K562 (cell line): ENCODE measurements around the gene FERMT3. TPM values are rescaled to one million over a fixed set of nuclear protein-coding genes. Genes with fewer than 3 reads are reported as not detected.
A peak's percentile ranks its signal among the peaks of the same experiment; 100 is the strongest.

Source experiments
- ATAC-seq: fragments of 200-7000 bp; cut with Tn5 transposase; 3 replicates; pipeline ENCODE4 v1.9.1; 2020; ENCODE audit warnings: moderate library complexity
- BruUV-seq: library from RNA; stranded (reverse); fragments of 400-500 nt; replicated peaks from 2 replicates; lab custom pipeline; 2021; lab: Mats Ljungman, UMichigan
- CTCF ChIA-PET: fragments of 300-600 bp; formaldehyde crosslinking; extraction: SDS; loops from one replicate; lab custom pipeline; 2021; ENCODE audit warnings: low intra/inter-chr PET ratio; lab: Yijun Ruan, JAX
- POLR2A ChIA-PET: fragments of 300-600, 350-650 bp; sonication (Branson Sonifier 250); formaldehyde crosslinking; extraction: SDS; loops from one replicate; lab custom pipeline; 2021; ENCODE audit warnings: antibody characterized with exemption, inconsistent platforms; lab: Yijun Ruan, JAX
- DNase-seq, 4 experiments: peaks; one replicate each; pipeline versions ENCODE4 v3.0.0 to v3.0.0-alpha.2; 2011 to 2018; ENCODE audit warnings: low spot score in 3 of 4, mixed read lengths in 3 of 4; ENCODE audit errors: extremely low read depth in 1 of 4
- FAIRE-seq: peaks from 2 replicates; lab custom pipeline; 2011; peaks lifted over from hg19 to GRCh38; lab: Jason Lieb, UNC
- H2AFZ ChIP-seq: 2 replicates; pipeline ENCODE4 v1.6.0; 2011; ENCODE audit warnings: low read depth, low read length, control low read depth, inconsistent platforms
- H3K27ac ChIP-seq: fragments of 200-600 bp; 3 replicates; pipeline ENCODE4 v1.8.0; 2011; ENCODE audit warnings: low read depth, mild to moderate bottlenecking, control low read depth, inconsistent platforms, low read length, moderate library complexity, mixed read lengths; ENCODE audit errors: extremely low read depth
- H3K27me3 ChIP-seq, 2 experiments: fragments of 300-600 bp in 1 of 2; 2 replicates in 1 of 2; 3 replicates in 1 of 2; pipeline versions ENCODE4 v1.6.0 to v1.8.0; 2011; ENCODE audit warnings: inconsistent platforms in 2 of 2, low read length in 2 of 2, mild to moderate bottlenecking in 1 of 2, mixed read lengths in 1 of 2, moderate library complexity in 1 of 2; ENCODE audit not compliant: control insufficient read depth in 2 of 2, insufficient read depth in 2 of 2
- H3K36me3 ChIP-seq: fragments of 300-600 bp; 3 replicates; pipeline ENCODE4 v1.8.0; 2011; ENCODE audit warnings: mild to moderate bottlenecking, low read length, inconsistent platforms; ENCODE audit not compliant: control insufficient read depth, insufficient read depth
- H3K4me1 ChIP-seq, 2 experiments: fragments of 200-600 bp in 1 of 2; replicated peaks in 1 of 2; 2 replicates in 1 of 2; 3 replicates in 1 of 2; pipeline versions ENCODE4 v1.5.1 to v1.8.0; 2011; ENCODE audit warnings: inconsistent platforms in 2 of 2, low read length in 2 of 2, mild to moderate bottlenecking in 1 of 2, mixed read lengths in 1 of 2, moderate library complexity in 1 of 2; ENCODE audit not compliant: control insufficient read depth in 2 of 2, insufficient read depth in 2 of 2
- H3K4me2 ChIP-seq: 2 replicates; pipeline ENCODE4 v1.6.1; 2011; ENCODE audit warnings: low read length, control low read depth, inconsistent platforms, mixed read lengths; ENCODE audit not compliant: insufficient read depth
- H3K4me3 ChIP-seq: fragments of 200-600 bp; sonication (generic), shearing (Covaris generic); 2 replicates; pipeline ENCODE4 v1.5.1; 2016; ENCODE audit warnings: control low read depth, inconsistent platforms
- H3K79me2 ChIP-seq: fragments of 200-600 bp; 3 replicates; pipeline ENCODE4 v1.8.0; 2011; ENCODE audit warnings: low read length, inconsistent platforms; ENCODE audit not compliant: control insufficient read depth, insufficient read depth
- H3K9ac ChIP-seq, 2 experiments: 2 replicates each; pipeline versions ENCODE4 v1.6.0 to v1.6.1; 2011; ENCODE audit warnings: low read depth in 2 of 2, low read length in 2 of 2, control low read depth in 1 of 2, inconsistent platforms in 1 of 2, mild to moderate bottlenecking in 1 of 2, mixed read lengths in 1 of 2; ENCODE audit not compliant: insufficient read depth in 1 of 2
- H3K9me1 ChIP-seq: one replicate; pipeline ENCODE4 v1.6.0; 2011; ENCODE audit warnings: inconsistent platforms, mild to moderate bottlenecking, low read length, moderate library complexity; ENCODE audit not compliant: control insufficient read depth, insufficient read depth
- H3K9me3 ChIP-seq: replicated peaks from 2 replicates; pipeline ENCODE4 v1.5.1; 2011; ENCODE audit warnings: low read depth, low read length, inconsistent platforms; ENCODE audit not compliant: control insufficient read depth, insufficient read depth
- H4K20me1 ChIP-seq: replicated peaks from 2 replicates; pipeline ENCODE4 v1.6.1; 2011; ENCODE audit warnings: low read length, inconsistent platforms, mixed read lengths; ENCODE audit not compliant: control insufficient read depth, insufficient read depth
- ATF1 ChIP-seq, 2 experiments: fragments of 450-650 bp in 1 of 2; IDR thresholded peaks; 2 replicates each; pipeline ENCODE4 v1.6.1; 2016; ENCODE audit warnings: missing compliant biosample characterization in 1 of 2, missing genetic modification characterization in 1 of 2
- BCOR ChIP-seq: fragments of 450-650 bp; IDR thresholded peaks from 2 replicates; pipeline ENCODE4 v1.6.1; 2016
- BRCA1 ChIP-seq, 2 experiments: fragments of 450-650 bp in 1 of 2; sonication (generic) in 1 of 2; formaldehyde crosslinking in 1 of 2; IDR thresholded peaks; 2 replicates each; pipeline versions ENCODE4 v1.5.0 to v1.6.1; 2017 to 2020; ENCODE audit warnings: mild to moderate bottlenecking in 1 of 2, missing genetic modification reagents in 1 of 2
- DNMT1 ChIP-seq: fragments of 450-650 bp; IDR thresholded peaks from 2 replicates; pipeline ENCODE4 v1.6.1; 2016; ENCODE audit warnings: antibody characterized with exemption, mild to moderate bottlenecking
- FOXA3 ChIP-seq, 2 experiments: fragments of 450-650 bp in 1 of 2; sonication (generic) in 1 of 2; formaldehyde crosslinking; IDR thresholded peaks in 1 of 2; conservative IDR thresholded peaks in 1 of 2; 2 replicates each; pipeline versions ENCODE4 v1.4.0 to v1.8.0; 2020 to 2022; ENCODE audit warnings: mild to moderate bottlenecking in 2 of 2, missing genetic modification reagents in 1 of 2
- GABPA ChIP-seq: fragments of 200-800 bp; sonication (Bioruptor generic); conservative IDR thresholded peaks from 2 replicates; pipeline ENCODE4 v1.6.1; 2016; ENCODE audit warnings: low read depth, missing genetic modification characterization, missing compliant biosample characterization
- MYC ChIP-seq, 2 experiments: fragments of 250-450 bp in 1 of 2; sonication (Bioruptor Pico) in 1 of 2; IDR thresholded peaks; 2 replicates each; pipeline versions ENCODE4 v1.5.1 to v1.6.1; 2012 to 2021; ENCODE audit warnings: low read depth in 2 of 2, borderline replicate concordance in 1 of 2, improper control_type of control experiment in 1 of 2, low read length in 1 of 2, mild to moderate bottlenecking in 1 of 2, moderate library complexity in 1 of 2
- STAG1 ChIP-seq: sonication (generic); formaldehyde crosslinking; IDR thresholded peaks from 2 replicates; pipeline ENCODE4 v1.5.0; 2020; ENCODE audit warnings: missing genetic modification reagents, borderline replicate concordance
- TBL1XR1 ChIP-seq, 2 experiments: IDR thresholded peaks; 2 replicates each; pipeline ENCODE4 v1.6.1; 2012; ENCODE audit warnings: improper control_type of control experiment in 2 of 2, low read length in 2 of 2, mild to moderate bottlenecking in 1 of 2
- TRIM24 ChIP-seq, 2 experiments: fragments of 450-650 bp; IDR thresholded peaks; 2 replicates each; pipeline ENCODE4 v1.6.1; 2016
- ZC3H4 ChIP-seq: sonication (generic); formaldehyde crosslinking; IDR thresholded peaks from 2 replicates; pipeline ENCODE4 v1.9.0; 2021; ENCODE audit warnings: missing genetic modification reagents, borderline replicate concordance
- WGBS: fragments of 100-300 bp; shearing (Covaris generic); methylation state at CpG from one replicate; pipeline ENCODE4 v1.1.6; 2016; ENCODE audit warnings: low coverage, mixed read lengths; ENCODE audit not compliant: insufficient coverage; ENCODE audit errors: missing lambda C conversion rate; 5-methylcytosine and 5-hydroxymethylcytosine counted together
- in situ Hi-C: fragments of 300-500 bp; cut with MboI; formaldehyde crosslinking; loops from 4 replicates; pipeline ENCODE4 v1.15.0; 2018; ENCODE audit warnings: inconsistent platforms, mixed read lengths
- intact Hi-C: fragments of 100-400 bp; cut with micrococcal nuclease; formaldehyde crosslinking; loops from 2 replicates; pipeline ENCODE4 v1.14.2; 2022
- polyA plus RNA-seq, 8 experiments: library from polyadenylated mRNA; depleted of rRNA in 4 of 8; stranded (reverse) in 5 of 8; unstranded in 3 of 8; fragments of >200 nt; fragmentation: Nextera tagmentation in 2 of 8; fragmentation: Illumina TruSeq in 1 of 8; extraction: Ambion mirVana in 2 of 8; extraction: Trizol in 1 of 8; gene quantifications; 2 replicates each; pipeline versions ENCODE4 v1.2.1 to v1.2.3, GENCODE V29; 2011 to 2014; ENCODE audit warnings: inconsistent platforms in 1 of 8, missing spikeins in 1 of 8
- total RNA-seq, 7 experiments: library from RNA; depleted of rRNA in 6 of 7; stranded (reverse); fragments of >200 nt in 6 of 7; fragmentation: Illumina TruSeq in 2 of 7; extraction: Trizol in 2 of 7; gene quantifications; 2 replicates each; pipeline versions ENCODE4 v1.2.1 to v1.2.3, GENCODE V29; 2011 to 2021; ENCODE audit warnings: low replicate concordance in 1 of 7
- TF ChIP-seq, protein P1 (sequence below): sonication (generic); formaldehyde crosslinking; IDR thresholded peaks from 2 replicates; pipeline ENCODE4 v1.9.0; 2022; ENCODE audit warnings: mild to moderate bottlenecking, missing genetic modification reagents
- TF ChIP-seq, protein P2 (sequence below): sonication (generic); formaldehyde crosslinking; IDR thresholded peaks from 2 replicates; pipeline ENCODE4 v1.8.0; 2023; ENCODE audit warnings: mild to moderate bottlenecking, missing genetic modification reagents

Gene FERMT3
- total and polyA plus RNA-seq, 9 of the 15 experiments (the other 6 are each of a cell fraction or from before 2014, with no cell fraction given), result 3.2 to 275 (median 79.7) TPM

DNA sequence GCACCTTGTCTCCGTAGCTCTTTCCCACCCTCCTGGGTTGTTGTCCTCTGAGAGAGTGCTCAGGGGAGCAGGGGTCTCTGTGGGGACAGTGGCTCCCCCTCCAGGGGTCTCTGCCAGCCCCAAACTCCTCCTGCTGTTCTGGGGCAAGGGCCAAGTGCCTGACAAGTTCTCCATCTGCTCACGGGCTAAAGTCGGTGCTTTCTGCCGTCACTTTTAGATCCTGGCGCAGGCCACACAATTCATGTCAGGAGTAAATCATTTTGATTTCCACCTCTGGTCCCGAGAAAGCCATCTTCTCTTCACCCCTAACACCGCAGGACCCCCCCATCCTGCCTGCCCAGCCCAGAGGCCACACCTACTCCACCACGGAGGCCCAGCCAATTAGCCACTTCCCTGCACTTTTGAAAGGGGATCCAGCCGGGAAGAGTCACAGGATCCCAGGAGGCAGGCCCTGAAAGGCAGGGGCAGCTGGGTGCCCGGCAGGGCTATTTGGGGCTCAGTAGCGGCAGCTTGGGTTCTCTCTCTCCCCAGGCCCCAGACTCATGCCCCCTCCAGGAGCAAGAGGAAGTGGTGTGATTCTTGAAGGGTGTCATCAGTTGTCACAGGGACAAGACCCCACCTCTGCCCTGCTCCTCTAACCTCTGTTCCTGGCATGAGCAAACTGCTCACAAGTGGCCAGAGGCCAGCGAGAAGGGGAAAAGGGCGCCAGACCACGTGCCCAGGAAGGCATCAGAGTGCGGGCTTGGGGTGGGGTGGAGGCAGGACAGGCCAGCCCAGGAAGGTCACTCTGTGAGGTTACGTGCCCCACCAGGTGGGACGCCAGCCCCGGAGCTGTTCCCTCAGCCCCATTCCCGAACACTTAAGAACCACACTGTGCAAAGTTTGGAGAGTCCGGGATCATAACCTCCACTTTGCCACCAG, 41.9 kb upstream of the FERMT3 start:
- Histone ChIP-seq H3K9ac (peak overlapping the region; percentile 87 to 95), H3K79me2 (peaks cover 61% of the 10 kb centered on the region), H3K4me1 (peaks cover 6 to 27% of the 10 kb centered on the region in 2 experiments; a peak in 3 of 5 replicates), H2AFZ (peak overlapping the region; percentile 88), H3K27me3 (no peaks in the 10 kb centered on the region), H3K4me2 (peak overlapping the region; percentile 96), H3K36me3 (peaks cover 23% of the 10 kb centered on the region; the same call in 2 of the 3 replicates), H3K9me3 (0 out of 2 replicates have a peak, but pooled peaks cover 2% of the 10 kb centered on the region), H3K27ac (peak overlapping the region; percentile 94), H3K9me1 (no peaks in the 10 kb centered on the region), H4K20me1 (no peaks in the 10 kb centered on the region), H3K4me3 (peak overlapping the region; percentile 79)
- no peak for ATAC-seq
- TSS peak; percentile 45 for BruUV-seq
- intact Hi-C loops, result no loop called here
- ChIA-PET CTCF (no interaction called here), POLR2A (interaction anchor here (0.6 to 2.0 kb wide), 3 partner anchors 17 to 293 kb away, joined by 3 to 9 read pairs (median 4); no protein-coding TSS in a partner anchor)
- peak in 2 of 4 experiments; percentile 24 to 29 for DNase-seq
- no peak for FAIRE-seq
- WGBS, result 69% methylated on average over 15 of the region's 20 CpGs
- in situ Hi-C loops, result no loop called here
- TF ChIP-seq ZC3H4 (CRISPR knock-in tag) (peak; percentile 34; the same call in 1 of the 2 replicates), TRIM24 (IDR thresholded peaks at IDR 0.05) (0 out of 4 replicates have a peak, but pooled peaks of 1 of the 2 experiments have one; percentile 0), BCOR (no peak), ATF1 (CRISPR knock-in tag; IDR thresholded peaks at IDR 0.05) (no peak), ATF1 (tag; IDR thresholded peaks at IDR 0.05) (no peak), STAG1 (0 out of 2 replicates have a peak, but pooled peaks have one; percentile 25), BRCA1 (IDR thresholded peaks at IDR 0.05) (no peak), BRCA1 (CRISPR knock-in tag; IDR thresholded peaks at IDR 0.05) (0 out of 2 replicates have a peak, but pooled peaks have one; percentile 31), TBL1XR1 (IDR thresholded peaks at IDR 0.05; ENCODE audit: low read length in 2 of 2) (no peak), FOXA3 (CRISPR knock-in tag; conservative IDR thresholded peaks at IDR 0.05 in 1 of 2, IDR thresholded peaks at IDR 0.05 in 1 of 2) (peak in 1 of 2 experiments; percentile 29; a peak in 1 of 4 replicates), MYC (IDR thresholded peaks at IDR 0.05; ENCODE audit: low read depth, low read length) (peak; percentile 47; the same call in 1 of the 2 replicates), MYC (CRISPR knock-in tag; IDR thresholded peaks at IDR 0.05; ENCODE audit: borderline replicate concordance, low read depth) (no peak), GABPA (tag) (no peak), DNMT1 (no peak)
- TF ChIP-seq, protein P1, sequence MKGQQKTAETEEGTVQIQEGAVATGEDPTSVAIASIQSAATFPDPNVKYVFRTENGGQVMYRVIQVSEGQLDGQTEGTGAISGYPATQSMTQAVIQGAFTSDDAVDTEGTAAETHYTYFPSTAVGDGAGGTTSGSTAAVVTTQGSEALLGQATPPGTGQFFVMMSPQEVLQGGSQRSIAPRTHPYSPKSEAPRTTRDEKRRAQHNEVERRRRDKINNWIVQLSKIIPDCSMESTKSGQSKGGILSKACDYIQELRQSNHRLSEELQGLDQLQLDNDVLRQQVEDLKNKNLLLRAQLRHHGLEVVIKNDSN (CRISPR knock-in tag), result peak; percentile 78
- TF ChIP-seq, protein P2, sequence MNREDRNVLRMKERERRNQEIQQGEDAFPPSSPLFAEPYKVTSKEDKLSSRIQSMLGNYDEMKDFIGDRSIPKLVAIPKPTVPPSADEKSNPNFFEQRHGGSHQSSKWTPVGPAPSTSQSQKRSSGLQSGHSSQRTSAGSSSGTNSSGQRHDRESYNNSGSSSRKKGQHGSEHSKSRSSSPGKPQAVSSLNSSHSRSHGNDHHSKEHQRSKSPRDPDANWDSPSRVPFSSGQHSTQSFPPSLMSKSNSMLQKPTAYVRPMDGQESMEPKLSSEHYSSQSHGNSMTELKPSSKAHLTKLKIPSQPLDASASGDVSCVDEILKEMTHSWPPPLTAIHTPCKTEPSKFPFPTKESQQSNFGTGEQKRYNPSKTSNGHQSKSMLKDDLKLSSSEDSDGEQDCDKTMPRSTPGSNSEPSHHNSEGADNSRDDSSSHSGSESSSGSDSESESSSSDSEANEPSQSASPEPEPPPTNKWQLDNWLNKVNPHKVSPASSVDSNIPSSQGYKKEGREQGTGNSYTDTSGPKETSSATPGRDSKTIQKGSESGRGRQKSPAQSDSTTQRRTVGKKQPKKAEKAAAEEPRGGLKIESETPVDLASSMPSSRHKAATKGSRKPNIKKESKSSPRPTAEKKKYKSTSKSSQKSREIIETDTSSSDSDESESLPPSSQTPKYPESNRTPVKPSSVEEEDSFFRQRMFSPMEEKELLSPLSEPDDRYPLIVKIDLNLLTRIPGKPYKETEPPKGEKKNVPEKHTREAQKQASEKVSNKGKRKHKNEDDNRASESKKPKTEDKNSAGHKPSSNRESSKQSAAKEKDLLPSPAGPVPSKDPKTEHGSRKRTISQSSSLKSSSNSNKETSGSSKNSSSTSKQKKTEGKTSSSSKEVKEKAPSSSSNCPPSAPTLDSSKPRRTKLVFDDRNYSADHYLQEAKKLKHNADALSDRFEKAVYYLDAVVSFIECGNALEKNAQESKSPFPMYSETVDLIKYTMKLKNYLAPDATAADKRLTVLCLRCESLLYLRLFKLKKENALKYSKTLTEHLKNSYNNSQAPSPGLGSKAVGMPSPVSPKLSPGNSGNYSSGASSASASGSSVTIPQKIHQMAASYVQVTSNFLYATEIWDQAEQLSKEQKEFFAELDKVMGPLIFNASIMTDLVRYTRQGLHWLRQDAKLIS (CRISPR knock-in tag), result no peak
